HG02623 (cell line): Measurements from ENCODE around the gene TBC1D22A.

Experiments used
- ATAC-seq: cut with Tn5 transposase; IDR thresholded peaks from one replicate; pipeline ENCODE4 v1.9.1; 2021; ENCODE audit warnings: moderate library complexity; ENCODE audit not compliant: unreplicated experiment

Gene TBC1D22A

GRCh38 chr22:46923394-46923793 lies 160.9 kb downstream of the TBC1D22A start:
- no peak for ATAC-seq

GRCh38 chr22:46925818-46926217 lies 163.4 kb downstream of the TBC1D22A start:
- no peak for ATAC-seq

- ATAC-seq = no peak
These were observed 166.7 kb downstream of the TBC1D22A start for GRCh38 chr22:46929046-46929709.

GRCh38 chr22:46929710-46930204 lies 167.3 kb downstream of the TBC1D22A start:
- no peak for ATAC-seq

- no peak for ATAC-seq
These were observed 169.0 kb downstream of the TBC1D22A start for GRCh38 chr22:46931414-46931813.

- ATAC-seq = no peak
These were observed 169.4 kb downstream of the TBC1D22A start for GRCh38 chr22:46931881-46932280.

- ATAC-seq = no peak
These were observed 170.8 kb downstream of the TBC1D22A start for GRCh38 chr22:46933040-46933930.

- no peak for ATAC-seq
These were observed 171.8 kb downstream of the TBC1D22A start for GRCh38 chr22:46934172-46934745.

GRCh38 chr22:46934746-46935491 lies 172.5 kb downstream of the TBC1D22A start:
- ATAC-seq = no peak

GRCh38 chr22:46935506-46936377 lies 173.3 kb downstream of the TBC1D22A start:
- ATAC-seq = no peak

GRCh38 chr22:46936378-46936903 lies 174.0 kb downstream of the TBC1D22A start:
- no peak for ATAC-seq

GRCh38 chr22:46937185-46937584 lies 174.7 kb downstream of the TBC1D22A start:
- no peak for ATAC-seq

GRCh38 chr22:46937939-46938338 lies 175.5 kb downstream of the TBC1D22A start:
- ATAC-seq = no peak

- ATAC-seq = no peak
These were observed 179.7 kb downstream of the TBC1D22A start for GRCh38 chr22:46941968-46942798.

- no peak for ATAC-seq
These were observed 180.6 kb downstream of the TBC1D22A start for GRCh38 chr22:46942799-46943785.

- ATAC-seq = no peak
These were observed 183.0 kb downstream of the TBC1D22A start for GRCh38 chr22:46945481-46945880.

GRCh38 chr22:46946383-46946962 lies 184.0 kb downstream of the TBC1D22A start:
- ATAC-seq = no peak
